Measurements from ENCODE around the gene PSKH1. TPM values are rescaled to one million over a fixed set of nuclear protein-coding genes. Genes with fewer than 3 reads are reported as not detected.

Gene PSKH1
- total RNA-seq, 1 experiment from 2014 or later: 21.7 TPM

DNA sequence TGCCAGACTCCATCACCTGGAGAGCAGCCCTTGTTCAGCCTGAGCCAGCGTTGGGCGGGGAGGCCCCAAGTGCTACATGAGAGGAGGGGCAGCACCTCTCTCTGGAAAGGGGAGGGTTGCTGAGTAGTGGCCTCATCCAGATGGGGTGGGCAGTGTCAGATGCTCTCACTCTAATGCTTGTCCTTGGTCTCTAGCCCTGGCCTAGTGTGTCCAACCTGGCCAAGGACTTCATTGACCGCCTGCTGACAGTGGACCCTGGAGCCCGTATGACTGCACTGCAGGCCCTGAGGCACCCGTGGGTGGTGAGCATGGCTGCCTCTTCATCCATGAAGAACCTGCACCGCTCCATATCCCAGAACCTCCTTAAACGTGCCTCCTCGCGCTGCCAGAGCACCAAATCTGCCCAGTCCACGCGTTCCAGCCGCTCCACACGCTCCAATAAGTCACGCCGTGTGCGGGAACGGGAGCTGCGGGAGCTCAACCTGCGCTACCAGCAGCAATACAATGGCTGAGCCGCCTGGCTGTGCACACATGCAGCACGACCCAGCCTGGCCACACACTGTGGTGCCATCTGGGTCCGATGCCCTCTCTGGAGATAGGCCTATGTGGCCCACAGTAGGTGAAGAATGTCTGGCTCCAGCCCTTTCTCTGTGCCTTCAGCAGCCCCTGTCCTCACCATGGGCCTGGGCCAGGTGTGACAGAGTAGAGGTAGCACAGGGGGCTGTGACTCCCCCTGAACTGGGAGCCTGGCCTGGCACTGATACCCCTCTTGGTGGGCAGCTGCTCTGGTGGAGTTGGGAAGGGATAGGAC, 34.3 kb downstream of the PSKH1 start:
- CTCF ChIA-PET: interaction anchor here (0.6 to 6.1 kb wide), 11 partner anchors 11 to 945 kb away, joined by 3 to 67 read pairs (median 3); partner anchors contain the start of gene NRN1L
- TF ChIP-seq, protein P1, sequence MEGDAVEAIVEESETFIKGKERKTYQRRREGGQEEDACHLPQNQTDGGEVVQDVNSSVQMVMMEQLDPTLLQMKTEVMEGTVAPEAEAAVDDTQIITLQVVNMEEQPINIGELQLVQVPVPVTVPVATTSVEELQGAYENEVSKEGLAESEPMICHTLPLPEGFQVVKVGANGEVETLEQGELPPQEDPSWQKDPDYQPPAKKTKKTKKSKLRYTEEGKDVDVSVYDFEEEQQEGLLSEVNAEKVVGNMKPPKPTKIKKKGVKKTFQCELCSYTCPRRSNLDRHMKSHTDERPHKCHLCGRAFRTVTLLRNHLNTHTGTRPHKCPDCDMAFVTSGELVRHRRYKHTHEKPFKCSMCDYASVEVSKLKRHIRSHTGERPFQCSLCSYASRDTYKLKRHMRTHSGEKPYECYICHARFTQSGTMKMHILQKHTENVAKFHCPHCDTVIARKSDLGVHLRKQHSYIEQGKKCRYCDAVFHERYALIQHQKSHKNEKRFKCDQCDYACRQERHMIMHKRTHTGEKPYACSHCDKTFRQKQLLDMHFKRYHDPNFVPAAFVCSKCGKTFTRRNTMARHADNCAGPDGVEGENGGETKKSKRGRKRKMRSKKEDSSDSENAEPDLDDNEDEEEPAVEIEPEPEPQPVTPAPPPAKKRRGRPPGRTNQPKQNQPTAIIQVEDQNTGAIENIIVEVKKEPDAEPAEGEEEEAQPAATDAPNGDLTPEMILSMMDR (IDR thresholded peaks at IDR 0.05; ENCODE audit: unreplicated experiment): no peak
- POLR2A ChIA-PET: no interaction called here
- no peak overlapping the region for H3K4me3 Mint-ChIP-seq (ENCODE audit: unreplicated experiment)
- H3K27me3 Mint-ChIP-seq (ENCODE audit: insufficient read depth, unreplicated experiment): no peaks in the 10 kb centered on the region
- intact Hi-C loops (cut with micrococcal nuclease): loop anchor here (5.0 kb wide), 1 partner anchor 95 kb away; no protein-coding TSS in a partner anchor
- H3K27ac Mint-ChIP-seq (ENCODE audit: low read depth, unreplicated experiment): no peak overlapping the region
- H3K4me1 Mint-ChIP-seq (ENCODE audit: insufficient read depth, unreplicated experiment): no peaks in the 10 kb centered on the region
- BruUV-seq (replicated peaks): no TSS peak
- peaks cover 14% of the 10 kb centered on the region for H3K36me3 Mint-ChIP-seq (ENCODE audit: insufficient read depth, unreplicated experiment)
- no peak for DNase-seq (ENCODE audit: unreplicated experiment)
- no peaks in the 10 kb centered on the region for H3K9me3 Mint-ChIP-seq (ENCODE audit: unreplicated experiment)

DNA sequence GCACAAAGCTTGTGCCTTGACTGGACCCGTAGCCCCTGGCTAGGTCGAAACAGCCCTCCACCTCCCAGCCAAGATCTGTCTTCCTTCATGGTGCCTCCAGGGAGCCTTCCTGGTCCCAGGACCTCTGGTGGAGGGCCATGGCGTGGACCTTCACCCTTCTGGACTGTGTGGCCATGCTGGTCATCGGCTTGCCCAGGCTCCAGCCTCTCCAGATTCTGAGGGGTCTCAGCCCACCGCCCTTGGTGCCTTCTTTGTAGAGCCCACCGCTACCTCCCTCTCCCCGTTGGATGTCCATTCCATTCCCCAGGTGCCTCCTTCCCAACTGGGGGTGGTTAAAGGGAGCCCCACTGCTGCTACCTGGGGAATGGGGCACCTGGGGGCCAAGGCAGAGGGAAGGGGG, 35.1 kb downstream of the PSKH1 start:
- Mint-ChIP-seq H3K4me1 (ENCODE audit: insufficient read depth, unreplicated experiment) (no peaks in the 10 kb centered on the region), H3K27ac (ENCODE audit: low read depth, unreplicated experiment) (no peak overlapping the region), H3K9me3 (ENCODE audit: unreplicated experiment) (no peaks in the 10 kb centered on the region), H3K4me3 (ENCODE audit: unreplicated experiment) (no peak overlapping the region), H3K36me3 (ENCODE audit: insufficient read depth, unreplicated experiment) (peaks cover 22% of the 10 kb centered on the region), H3K27me3 (ENCODE audit: insufficient read depth, unreplicated experiment) (no peaks in the 10 kb centered on the region)
- POLR2A ChIA-PET: no interaction called here
- intact Hi-C loops (cut with micrococcal nuclease): loop anchor here (1.0 to 5.0 kb wide), 5 partner anchors 45 to 407 kb away; no protein-coding TSS in a partner anchor
- TF ChIP-seq, protein P1 (IDR thresholded peaks at IDR 0.05; ENCODE audit: unreplicated experiment): no peak
- no TSS peak for BruUV-seq (replicated peaks)
- CTCF ChIA-PET: interaction anchor here (0.7 to 6.1 kb wide), 12 partner anchors 12 to 737 kb away, joined by 3 to 67 read pairs (median 5); partner anchors contain the start of gene NRN1L
- DNase-seq (ENCODE audit: unreplicated experiment): no peak

DNA sequence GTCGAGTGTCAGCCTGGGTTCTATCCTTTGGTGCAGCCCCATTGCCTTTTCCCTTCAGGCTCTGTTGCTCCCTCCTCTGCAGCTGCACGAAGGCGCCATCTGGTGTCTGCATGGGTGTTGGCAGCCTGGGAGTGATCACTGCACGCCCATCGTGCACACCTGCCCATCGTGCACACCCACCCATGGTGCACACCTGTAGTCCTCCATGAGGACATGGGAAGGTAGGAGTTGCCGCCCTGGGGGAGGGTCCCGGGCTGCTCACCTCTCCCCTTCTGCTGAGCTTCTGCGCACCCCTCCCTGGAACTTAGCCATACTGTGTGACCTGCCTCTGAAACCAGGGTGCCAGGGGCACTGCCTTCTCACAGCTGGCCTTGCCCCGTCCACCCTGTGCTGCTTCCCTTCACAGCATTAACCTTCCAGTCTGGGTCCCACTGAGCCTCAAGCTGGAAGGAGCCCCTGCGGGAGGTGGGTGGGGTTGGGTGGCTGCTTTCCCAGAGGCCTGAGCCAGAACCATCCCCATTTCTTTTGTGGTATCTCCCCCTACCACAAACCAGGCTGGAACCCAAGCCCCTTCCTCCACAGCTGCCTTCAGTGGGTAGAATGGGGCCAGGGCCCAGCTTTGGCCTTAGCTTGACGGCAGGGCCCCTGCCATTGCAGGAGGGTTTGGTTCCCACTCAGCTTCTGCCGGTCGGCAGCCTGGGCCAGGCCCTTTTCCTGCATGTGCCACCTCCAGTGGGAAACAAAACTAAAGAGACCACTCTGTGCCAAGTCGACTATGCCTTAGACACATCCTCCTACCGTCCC, 35.7 kb downstream of the PSKH1 start:
- Mint-ChIP-seq H3K9me3 (ENCODE audit: unreplicated experiment) (no peaks in the 10 kb centered on the region), H3K4me1 (ENCODE audit: insufficient read depth, unreplicated experiment) (peaks cover under 1% of the 10 kb centered on the region), H3K36me3 (ENCODE audit: insufficient read depth, unreplicated experiment) (peaks cover 24% of the 10 kb centered on the region), H3K27ac (ENCODE audit: low read depth, unreplicated experiment) (no peak overlapping the region), H3K4me3 (ENCODE audit: unreplicated experiment) (no peak overlapping the region), H3K27me3 (ENCODE audit: insufficient read depth, unreplicated experiment) (no peaks in the 10 kb centered on the region)
- DNase-seq (ENCODE audit: unreplicated experiment): peak; percentile 75
- BruUV-seq (replicated peaks): no TSS peak
- ChIA-PET POLR2A (interaction anchor here (0.6 to 0.9 kb wide), 2 partner anchors 14 to 35 kb away, joined by 3 to 4 read pairs; partner anchors contain the start of gene PSKH1), CTCF (interaction anchor here (0.6 to 6.1 kb wide), 26 partner anchors 10 to 736 kb away, joined by 3 to 67 read pairs (median 3); partner anchors contain the start of gene NRN1L)
- TF ChIP-seq, protein P1 (IDR thresholded peaks at IDR 0.05; ENCODE audit: unreplicated experiment): peak; percentile 86
- intact Hi-C loops (cut with micrococcal nuclease): loop anchor here (1.0 to 5.0 kb wide), 5 partner anchors 45 to 407 kb away; no protein-coding TSS in a partner anchor

DNA sequence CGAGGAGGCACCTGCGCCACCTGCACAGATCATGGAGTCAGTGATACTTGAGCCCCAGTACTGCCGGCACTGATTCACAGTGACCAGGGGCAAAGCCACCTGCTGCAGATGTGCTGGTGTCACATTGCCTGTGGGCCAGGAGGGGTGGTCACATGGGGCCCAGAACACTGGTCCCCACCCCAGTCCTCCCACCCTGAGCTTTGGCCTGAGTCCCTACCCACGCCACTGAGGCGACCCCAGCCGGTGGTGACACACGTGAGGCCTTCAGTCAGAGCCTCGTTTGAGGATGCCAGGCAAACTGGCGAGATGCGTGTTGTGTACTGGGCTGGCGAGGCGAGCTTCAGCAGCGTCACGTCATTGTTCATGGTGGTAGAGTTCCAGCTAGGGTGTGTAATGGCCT, 37.1 kb downstream of the PSKH1 start:
- TF ChIP-seq, protein P1 (IDR thresholded peaks at IDR 0.05; ENCODE audit: unreplicated experiment): no peak
- H3K27me3 Mint-ChIP-seq (ENCODE audit: insufficient read depth, unreplicated experiment): no peaks in the 10 kb centered on the region
- H3K4me1 Mint-ChIP-seq (ENCODE audit: insufficient read depth, unreplicated experiment): peaks cover 15% of the 10 kb centered on the region
- DNase-seq (ENCODE audit: unreplicated experiment): no peak
- CTCF ChIA-PET: interaction anchor here (0.6 to 6.1 kb wide), 6 partner anchors 12 to 409 kb away, joined by 3 to 67 read pairs (median 8); partner anchors contain the start of genes CTCF and NRN1L
- H3K4me3 Mint-ChIP-seq (ENCODE audit: unreplicated experiment): no peak overlapping the region
- no peak overlapping the region for H3K27ac Mint-ChIP-seq (ENCODE audit: low read depth, unreplicated experiment)
- H3K9me3 Mint-ChIP-seq (ENCODE audit: unreplicated experiment): no peaks in the 10 kb centered on the region
- intact Hi-C loops (cut with micrococcal nuclease): no loop called here
- peaks cover 33% of the 10 kb centered on the region for H3K36me3 Mint-ChIP-seq (ENCODE audit: insufficient read depth, unreplicated experiment)
- POLR2A ChIA-PET: no interaction called here
- BruUV-seq (replicated peaks): no TSS peak
